PC-9 (cell line): ENCODE results near the gene MSI2.

Experiments used
- EZH2 ChIP-seq: fragments of 200-600 bp; sonication (generic); IDR thresholded peaks from 2 replicates; pipeline ENCODE4 v1.8.0; 2017; ENCODE audit warnings: antibody characterized with exemption, low read depth
- TF ChIP-seq, protein P1 (sequence below): fragments of 200-600 bp; sonication (generic); conservative IDR thresholded peaks from 2 replicates; pipeline ENCODE4 v1.6.1; 2017; ENCODE audit warnings: mixed run types, antibody characterized with exemption, mild to moderate bottlenecking, moderate library complexity

DNA sequence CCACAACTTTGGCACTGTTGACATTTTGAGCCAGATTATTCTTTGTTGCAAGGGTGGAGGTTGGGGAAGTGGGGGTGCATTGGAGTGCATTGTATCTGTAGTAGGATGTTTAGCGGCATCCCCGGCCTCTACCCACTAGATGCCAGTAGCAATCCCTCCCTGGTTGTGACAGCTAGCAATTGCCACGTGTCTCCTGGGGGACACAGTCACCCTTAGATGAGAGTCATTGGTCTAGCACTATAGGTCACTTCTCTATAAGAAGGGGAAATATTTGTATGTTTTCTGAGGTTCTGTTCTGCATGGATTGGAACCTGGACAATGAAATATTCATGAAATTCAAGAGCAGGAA is 32.4 kb downstream of the MSI2 start:
- TF ChIP-seq EZH2 = no peak
- TF ChIP-seq, protein P1, sequence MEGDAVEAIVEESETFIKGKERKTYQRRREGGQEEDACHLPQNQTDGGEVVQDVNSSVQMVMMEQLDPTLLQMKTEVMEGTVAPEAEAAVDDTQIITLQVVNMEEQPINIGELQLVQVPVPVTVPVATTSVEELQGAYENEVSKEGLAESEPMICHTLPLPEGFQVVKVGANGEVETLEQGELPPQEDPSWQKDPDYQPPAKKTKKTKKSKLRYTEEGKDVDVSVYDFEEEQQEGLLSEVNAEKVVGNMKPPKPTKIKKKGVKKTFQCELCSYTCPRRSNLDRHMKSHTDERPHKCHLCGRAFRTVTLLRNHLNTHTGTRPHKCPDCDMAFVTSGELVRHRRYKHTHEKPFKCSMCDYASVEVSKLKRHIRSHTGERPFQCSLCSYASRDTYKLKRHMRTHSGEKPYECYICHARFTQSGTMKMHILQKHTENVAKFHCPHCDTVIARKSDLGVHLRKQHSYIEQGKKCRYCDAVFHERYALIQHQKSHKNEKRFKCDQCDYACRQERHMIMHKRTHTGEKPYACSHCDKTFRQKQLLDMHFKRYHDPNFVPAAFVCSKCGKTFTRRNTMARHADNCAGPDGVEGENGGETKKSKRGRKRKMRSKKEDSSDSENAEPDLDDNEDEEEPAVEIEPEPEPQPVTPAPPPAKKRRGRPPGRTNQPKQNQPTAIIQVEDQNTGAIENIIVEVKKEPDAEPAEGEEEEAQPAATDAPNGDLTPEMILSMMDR = no peak
